Measurements from ENCODE around the gene MUC22.

The MUC22 gene

GRCh38 chr6:31079656-31080261 is 69.5 kb downstream of the MUC22 start:
- DNase-seq (ENCODE audit: low spot score), result peak; percentile 70

DNA sequence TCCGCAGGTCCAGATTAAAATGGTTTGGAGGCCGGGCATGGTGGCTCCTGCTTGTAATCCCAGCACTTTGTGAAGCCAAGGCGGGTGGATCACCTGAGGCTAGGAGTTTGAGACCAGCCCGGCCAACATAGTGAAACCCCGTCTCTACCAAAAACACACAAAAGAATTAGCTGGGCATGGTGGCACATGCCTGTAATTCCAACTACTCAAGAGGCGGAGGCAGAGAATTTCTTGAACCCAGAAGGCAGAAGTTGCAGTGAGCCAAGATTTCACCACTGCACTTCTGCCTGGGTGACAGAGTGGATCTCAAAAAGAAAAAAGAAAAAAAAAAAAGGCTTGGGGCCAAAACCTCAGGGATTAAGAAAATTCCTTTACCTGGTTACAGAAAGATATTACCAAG is 71.6 kb downstream of the MUC22 start:
- no peak for DNase-seq (ENCODE audit: low spot score)

DNA sequence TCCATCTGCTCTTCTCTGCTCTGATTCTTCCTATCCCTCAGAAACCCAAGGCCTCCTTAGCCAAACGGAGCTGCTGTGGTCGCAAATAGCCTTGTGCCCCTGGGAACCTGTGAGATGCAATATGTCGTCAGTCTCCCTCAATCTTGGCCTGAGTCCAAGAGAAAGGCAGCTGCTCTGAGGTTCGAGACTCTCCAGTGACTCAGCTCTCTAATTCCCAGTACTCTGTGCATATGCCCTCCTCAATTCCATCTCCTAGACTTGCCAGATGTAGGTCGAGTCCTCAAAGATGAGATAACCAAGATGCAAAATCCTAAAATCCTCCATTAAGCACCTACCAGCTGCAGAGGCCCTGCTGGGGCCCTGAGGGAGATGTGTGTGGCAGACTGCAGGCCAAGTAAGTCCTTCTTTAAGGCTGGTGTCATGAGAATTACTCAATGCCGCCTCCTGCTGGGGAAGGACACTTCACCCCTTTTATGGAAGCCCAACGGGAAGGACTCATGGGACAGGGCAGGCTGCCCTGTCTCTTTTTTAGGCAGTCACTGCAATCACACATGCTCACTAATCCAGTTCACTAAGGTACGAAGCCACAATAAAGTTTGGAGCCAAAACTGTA is 73.6 kb downstream of the MUC22 start:
- DNase-seq (ENCODE audit: low spot score), result peak; percentile 49
